HepG2 (cell line): ENCODE data around the gene AP3D1. TPM values are rescaled to one million over a fixed set of nuclear protein-coding genes. Genes with fewer than 3 reads are reported as not detected.

Source experiments
- polyA plus RNA-seq, 8 experiments: library from polyadenylated mRNA; depleted of rRNA in 3 of 8; stranded (reverse) in 7 of 8; unstranded in 1 of 8; fragments of >200 nt; fragmentation: Illumina TruSeq in 4 of 8; extraction: Trizol in 4 of 8; gene quantifications; 2 replicates each; pipeline versions ENCODE4 v1.2.1 to v1.2.3, GENCODE V29; 2011 to 2016; ENCODE audit warnings: low read depth in 4 of 8, missing spikeins in 1 of 8, mixed read lengths in 1 of 8; ENCODE audit not compliant: insufficient read depth in 1 of 8
- total RNA-seq, 5 experiments: library from RNA; depleted of rRNA; stranded (reverse); fragments of >200 nt; fragmentation: Illumina TruSeq; extraction: Trizol; gene quantifications; 2 replicates each; pipeline ENCODE4 v1.2.3, GENCODE V29; 2016; ENCODE audit warnings: low read depth in 1 of 5
- TF ChIP-seq, protein P1 (sequence below): sonication (generic); formaldehyde crosslinking; IDR thresholded peaks from 2 replicates; pipeline ENCODE4 v1.9.0; 2022; ENCODE audit warnings: missing genetic modification reagents, mild to moderate bottlenecking, borderline replicate concordance
- TF ChIP-seq, protein P2 (sequence below): sonication (generic); formaldehyde crosslinking; IDR thresholded peaks from 2 replicates; pipeline ENCODE4 v1.4.0; 2020; ENCODE audit warnings: mild to moderate bottlenecking, missing genetic modification reagents, borderline replicate concordance

Gene AP3D1
- total and polyA plus RNA-seq, 2 of the 13 experiments (the other 11 are each of a cell fraction or from before 2014, with no cell fraction given) = 68.0 to 82.6 TPM

DNA sequence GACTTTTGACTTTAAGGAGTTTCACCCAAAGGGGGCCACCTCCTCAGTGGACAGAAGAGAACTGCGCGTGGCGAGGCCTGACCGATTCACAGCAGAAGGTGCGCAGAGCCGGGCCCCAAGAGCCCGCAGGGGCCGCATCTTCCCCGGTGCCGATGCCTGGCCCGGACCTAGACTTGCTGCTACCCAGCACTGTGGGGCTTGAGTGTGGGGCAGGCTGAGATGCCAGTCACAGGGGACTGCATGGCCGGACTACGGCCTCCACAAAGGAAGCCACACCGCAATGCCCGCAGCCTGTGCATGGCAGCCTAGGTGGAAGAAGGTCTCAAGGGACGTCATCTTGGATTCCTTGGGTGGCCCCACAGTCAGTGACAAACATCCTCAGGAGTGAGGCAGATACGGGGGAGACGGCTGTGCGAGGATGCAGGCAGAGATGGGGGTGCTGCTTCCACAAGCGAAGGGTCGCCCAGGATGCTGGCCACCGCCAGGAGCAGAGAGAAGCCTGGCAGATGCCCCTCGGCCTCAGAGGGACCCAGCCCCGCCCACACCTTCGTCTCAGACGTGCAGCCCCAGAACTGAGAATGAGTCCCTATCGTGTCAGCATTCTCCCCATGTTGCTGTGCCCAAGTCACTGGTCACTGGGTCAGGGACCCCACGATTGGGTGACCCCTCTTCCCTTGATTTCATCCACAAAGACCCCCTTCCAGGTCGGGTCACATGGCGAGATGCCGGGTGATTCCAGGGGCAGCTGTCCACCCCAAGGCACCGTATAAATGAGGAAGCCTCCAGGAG is 72.1 kb downstream of the AP3D1 start (continued):
- TF ChIP-seq, protein P1, sequence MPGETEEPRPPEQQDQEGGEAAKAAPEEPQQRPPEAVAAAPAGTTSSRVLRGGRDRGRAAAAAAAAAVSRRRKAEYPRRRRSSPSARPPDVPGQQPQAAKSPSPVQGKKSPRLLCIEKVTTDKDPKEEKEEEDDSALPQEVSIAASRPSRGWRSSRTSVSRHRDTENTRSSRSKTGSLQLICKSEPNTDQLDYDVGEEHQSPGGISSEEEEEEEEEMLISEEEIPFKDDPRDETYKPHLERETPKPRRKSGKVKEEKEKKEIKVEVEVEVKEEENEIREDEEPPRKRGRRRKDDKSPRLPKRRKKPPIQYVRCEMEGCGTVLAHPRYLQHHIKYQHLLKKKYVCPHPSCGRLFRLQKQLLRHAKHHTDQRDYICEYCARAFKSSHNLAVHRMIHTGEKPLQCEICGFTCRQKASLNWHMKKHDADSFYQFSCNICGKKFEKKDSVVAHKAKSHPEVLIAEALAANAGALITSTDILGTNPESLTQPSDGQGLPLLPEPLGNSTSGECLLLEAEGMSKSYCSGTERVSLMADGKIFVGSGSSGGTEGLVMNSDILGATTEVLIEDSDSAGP (CRISPR knock-in tag) = no peak
- TF ChIP-seq, protein P2, sequence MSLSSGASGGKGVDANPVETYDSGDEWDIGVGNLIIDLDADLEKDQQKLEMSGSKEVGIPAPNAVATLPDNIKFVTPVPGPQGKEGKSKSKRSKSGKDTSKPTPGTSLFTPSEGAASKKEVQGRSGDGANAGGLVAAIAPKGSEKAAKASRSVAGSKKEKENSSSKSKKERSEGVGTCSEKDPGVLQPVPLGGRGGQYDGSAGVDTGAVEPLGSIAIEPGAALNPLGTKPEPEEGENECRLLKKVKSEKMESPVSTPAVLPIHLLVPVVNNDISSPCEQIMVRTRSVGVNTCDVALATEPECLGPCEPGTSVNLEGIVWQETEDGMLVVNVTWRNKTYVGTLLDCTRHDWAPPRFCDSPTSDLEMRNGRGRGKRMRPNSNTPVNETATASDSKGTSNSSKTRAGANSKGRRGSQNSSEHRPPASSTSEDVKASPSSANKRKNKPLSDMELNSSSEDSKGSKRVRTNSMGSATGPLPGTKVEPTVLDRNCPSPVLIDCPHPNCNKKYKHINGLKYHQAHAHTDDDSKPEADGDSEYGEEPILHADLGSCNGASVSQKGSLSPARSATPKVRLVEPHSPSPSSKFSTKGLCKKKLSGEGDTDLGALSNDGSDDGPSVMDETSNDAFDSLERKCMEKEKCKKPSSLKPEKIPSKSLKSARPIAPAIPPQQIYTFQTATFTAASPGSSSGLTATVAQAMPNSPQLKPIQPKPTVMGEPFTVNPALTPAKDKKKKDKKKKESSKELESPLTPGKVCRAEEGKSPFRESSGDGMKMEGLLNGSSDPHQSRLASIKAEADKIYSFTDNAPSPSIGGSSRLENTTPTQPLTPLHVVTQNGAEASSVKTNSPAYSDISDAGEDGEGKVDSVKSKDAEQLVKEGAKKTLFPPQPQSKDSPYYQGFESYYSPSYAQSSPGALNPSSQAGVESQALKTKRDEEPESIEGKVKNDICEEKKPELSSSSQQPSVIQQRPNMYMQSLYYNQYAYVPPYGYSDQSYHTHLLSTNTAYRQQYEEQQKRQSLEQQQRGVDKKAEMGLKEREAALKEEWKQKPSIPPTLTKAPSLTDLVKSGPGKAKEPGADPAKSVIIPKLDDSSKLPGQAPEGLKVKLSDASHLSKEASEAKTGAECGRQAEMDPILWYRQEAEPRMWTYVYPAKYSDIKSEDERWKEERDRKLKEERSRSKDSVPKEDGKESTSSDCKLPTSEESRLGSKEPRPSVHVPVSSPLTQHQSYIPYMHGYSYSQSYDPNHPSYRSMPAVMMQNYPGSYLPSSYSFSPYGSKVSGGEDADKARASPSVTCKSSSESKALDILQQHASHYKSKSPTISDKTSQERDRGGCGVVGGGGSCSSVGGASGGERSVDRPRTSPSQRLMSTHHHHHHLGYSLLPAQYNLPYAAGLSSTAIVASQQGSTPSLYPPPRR (CRISPR knock-in tag) = no peak
